ENCODE measurements around the gene ABTB2. TPM values are rescaled to one million over a fixed set of nuclear protein-coding genes. Genes with fewer than 3 reads are reported as not detected.

ABTB2 gene
- total and polyA plus RNA-seq, 10 of the 15 experiments (the other 5 are each of a cell fraction or from before 2014, with no cell fraction given): 0.13 to 2.1 (median 0.72) TPM

DNA sequence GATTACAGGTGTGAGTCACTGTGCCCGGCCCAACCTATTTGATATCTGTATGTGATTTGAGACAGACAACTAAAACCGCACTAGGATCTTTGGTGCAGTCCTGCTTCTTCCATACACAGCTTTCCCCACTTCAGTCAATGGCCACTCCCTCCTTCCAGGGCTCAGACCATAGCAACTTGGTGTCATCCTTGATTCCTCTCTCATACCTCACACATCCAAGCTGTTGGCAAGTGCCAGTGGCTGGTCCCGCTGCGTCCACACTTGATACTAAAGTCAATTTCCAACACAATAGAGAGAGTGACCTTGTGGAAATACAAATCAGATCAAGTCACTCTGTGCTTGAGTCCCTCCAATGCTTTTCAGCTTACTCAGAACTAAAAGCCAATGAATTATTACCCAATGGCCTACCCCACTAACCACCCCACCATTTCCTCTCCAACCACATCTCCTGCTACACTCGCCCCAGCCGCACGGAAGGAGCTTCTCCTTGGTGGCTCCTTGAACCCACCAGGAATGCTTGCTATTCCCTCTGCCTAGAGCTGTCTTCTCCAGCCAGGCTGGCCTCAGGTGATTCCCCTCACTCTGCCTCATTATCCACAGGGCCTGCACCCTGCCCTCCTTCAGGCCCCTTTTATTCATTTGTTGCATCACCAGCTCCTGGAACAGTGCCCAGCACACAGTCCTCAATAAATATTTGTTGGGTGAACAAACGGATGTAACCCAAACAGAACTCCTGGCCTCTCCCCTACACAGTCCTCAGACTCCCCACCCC lies 12.9 kb downstream of the ABTB2 start:
- no peak overlapping the region for H2AFZ ChIP-seq (ENCODE audit: control insufficient read depth, low read depth, low read length)
- ChIA-PET SMC1A (ENCODE audit: uncharacterized antibody, unreplicated experiment) (interaction anchor here (1.0 to 2.7 kb wide), 2 partner anchors 10 to 52 kb away, joined by 3 to 10 read pairs; no protein-coding TSS in a partner anchor), POLR2A (no interaction called here), RAD21 (ENCODE audit: unreplicated experiment) (interaction anchor here (1.3 to 14.6 kb wide), 2 partner anchors 10 to 170 kb away, joined by 3 to 249 read pairs; no protein-coding TSS in a partner anchor), CTCF (interaction anchor here (4.3 kb wide), 1 partner anchor 170 kb away, joined by 26 read pairs; no protein-coding TSS in a partner anchor)
- no peak overlapping the region for H3K4me3 ChIP-seq
- no peaks in the 10 kb centered on the region for H3K9me3 ChIP-seq (replicated peaks; ENCODE audit: control insufficient read depth, insufficient read depth, low read length)
- ATAC-seq: no peak
- H3K36me3 ChIP-seq (ENCODE audit: control insufficient read depth in 2 of 2, insufficient read depth in 2 of 2, low read length in 1 of 2): no peaks in the 10 kb centered on the region
- no peaks in the 10 kb centered on the region for H3K27me3 ChIP-seq (replicated peaks in 1 of 2; ENCODE audit: control insufficient read depth in 2 of 2, insufficient read depth in 2 of 2, low read length in 1 of 2)
- H4K20me1 ChIP-seq (ENCODE audit: control insufficient read depth, insufficient read depth): peaks cover 3% of the 10 kb centered on the region; the same call in 1 of the 2 replicates
- H3K27ac ChIP-seq (ENCODE audit: control insufficient read depth, insufficient read depth): no peak overlapping the region
- no TSS peak for BruUV-seq (replicated peaks)
- H3K4me2 ChIP-seq (ENCODE audit: control insufficient read depth, insufficient read depth): no peak overlapping the region
- H3K79me2 ChIP-seq (ENCODE audit: control insufficient read depth, insufficient read depth, low read length): no peaks in the 10 kb centered on the region; the same call in none of the 2 replicates
- no peaks in the 10 kb centered on the region for H3K4me1 ChIP-seq (ENCODE audit: control insufficient read depth, insufficient read depth, low read length)
- H3K9ac ChIP-seq (ENCODE audit: control insufficient read depth, insufficient read depth, low read length): no peak overlapping the region
- no peak for FAIRE-seq
- in situ Hi-C loops (cut with MboI): no loop called here
- TF ChIP-seq ZNF622 (IDR thresholded peaks at IDR 0.05) (no peak), MTA2 (IDR thresholded peaks at IDR 0.05; ENCODE audit: low read depth) (no peak), NFIC (IDR thresholded peaks at IDR 0.05; ENCODE audit: low read depth, low read length) (no peak), SUZ12 (IDR thresholded peaks at IDR 0.05; ENCODE audit: unreplicated experiment) (no peak), MXI1 (IDR thresholded peaks at IDR 0.05; ENCODE audit: low read depth, low read length) (no peak), SMC3 (IDR thresholded peaks at IDR 0.05; ENCODE audit: borderline replicate concordance, low read length) (no peak), SMARCA5 (IDR thresholded peaks at IDR 0.05) (no peak), MEF2A (IDR thresholded peaks at IDR 0.05; ENCODE audit: insufficient read depth, low read depth, low read length) (no peak), SMAD1 (IDR thresholded peaks at IDR 0.05; ENCODE audit: low read depth, partially characterized antibody) (no peak), HDAC2 (IDR thresholded peaks at IDR 0.05) (no peak), MTA3 (IDR thresholded peaks at IDR 0.05; ENCODE audit: borderline replicate concordance, low read length) (no peak), SPI1 (IDR thresholded peaks at IDR 0.05; ENCODE audit: borderline replicate concordance, insufficient read depth, low read depth, low read length) (no peak), RFX5 (IDR thresholded peaks at IDR 0.05; ENCODE audit: low read depth, low read length) (no peak), CEBPZ (IDR thresholded peaks at IDR 0.05; ENCODE audit: low read depth, low read length) (no peak), E4F1 (IDR thresholded peaks at IDR 0.05; ENCODE audit: borderline replicate concordance, partially characterized antibody) (no peak)
- TF ChIP-seq, protein P1, sequence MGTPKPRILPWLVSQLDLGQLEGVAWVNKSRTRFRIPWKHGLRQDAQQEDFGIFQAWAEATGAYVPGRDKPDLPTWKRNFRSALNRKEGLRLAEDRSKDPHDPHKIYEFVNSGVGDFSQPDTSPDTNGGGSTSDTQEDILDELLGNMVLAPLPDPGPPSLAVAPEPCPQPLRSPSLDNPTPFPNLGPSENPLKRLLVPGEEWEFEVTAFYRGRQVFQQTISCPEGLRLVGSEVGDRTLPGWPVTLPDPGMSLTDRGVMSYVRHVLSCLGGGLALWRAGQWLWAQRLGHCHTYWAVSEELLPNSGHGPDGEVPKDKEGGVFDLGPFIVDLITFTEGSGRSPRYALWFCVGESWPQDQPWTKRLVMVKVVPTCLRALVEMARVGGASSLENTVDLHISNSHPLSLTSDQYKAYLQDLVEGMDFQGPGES (IDR thresholded peaks at IDR 0.05): no peak
- intact Hi-C loops (cut with micrococcal nuclease; ENCODE audit: unreplicated experiment): no loop called here
- WGBS (ENCODE audit: insufficient coverage, insufficient replicate concordance, low lambda C conversion rate, missing lambda C conversion rate): 84% methylated on average over 8 of the region's 8 CpGs
- no peak for DNase-seq (ENCODE audit: low read depth, low spot score)
